Liver (tissue), 3 donors: Measurements from ENCODE around the gene PDXDC1.
"Not testable (repeated sequence)": the region's sequence is repeated elsewhere in the genome, so short reads cannot be mapped to it uniquely, and the experiment has no call there.

Source experiments
- ATF3 ChIP-seq: IDR thresholded peaks from 2 replicates; pipeline ENCODE4 v1.6.1; 2016; ENCODE audit warnings: antibody characterized with exemption
- CTCF ChIP-seq: fragments of 150-350 bp; IDR thresholded peaks from 2 replicates; pipeline ENCODE4 v1.5.1; 2017; ENCODE audit warnings: improper control_type of control experiment, low read depth, low read length; ENCODE audit not compliant: missing input control
- EGR1 ChIP-seq, 2 donors: IDR thresholded peaks; 2 replicates each; pipeline ENCODE4 v1.6.1; 2016 to 2018; ENCODE audit warnings: antibody characterized with exemption in 2 of 2, low read depth in 2 of 2
- GABPA ChIP-seq, 2 donors: IDR thresholded peaks in 1 of 2; conservative IDR thresholded peaks in 1 of 2; 2 replicates each; pipeline ENCODE4 v1.6.1; 2016; ENCODE audit warnings: antibody characterized with exemption in 2 of 2, mild to moderate bottlenecking in 1 of 2, moderate library complexity in 1 of 2
- HNF4A ChIP-seq, 2 donors: conservative IDR thresholded peaks; 2 replicates each; pipeline ENCODE4 v1.6.1; 2016; ENCODE audit warnings: antibody characterized with exemption in 2 of 2, mild to moderate bottlenecking in 2 of 2
- JUND ChIP-seq, 2 donors: IDR thresholded peaks; 2 replicates each; pipeline ENCODE4 v1.6.1; 2016; ENCODE audit warnings: antibody characterized with exemption in 2 of 2
- RAD21 ChIP-seq, 2 donors: IDR thresholded peaks; 2 replicates each; pipeline ENCODE4 v1.6.1; 2016; ENCODE audit warnings: antibody characterized with exemption in 2 of 2, mild to moderate bottlenecking in 2 of 2
- REST ChIP-seq: IDR thresholded peaks from 2 replicates; pipeline ENCODE4 v1.6.1; 2016; ENCODE audit warnings: antibody characterized with exemption, mild to moderate bottlenecking
- RXRA ChIP-seq, 2 donors: IDR thresholded peaks; 2 replicates each; pipeline ENCODE4 v1.6.1; 2017 to 2018; ENCODE audit warnings: antibody characterized with exemption in 2 of 2, mild to moderate bottlenecking in 1 of 2
- SP1 ChIP-seq: IDR thresholded peaks from 2 replicates; pipeline ENCODE4 v1.6.1; 2018; ENCODE audit warnings: antibody characterized with exemption, mild to moderate bottlenecking
- TAF1 ChIP-seq: conservative IDR thresholded peaks from 2 replicates; pipeline ENCODE4 v1.6.1; 2016; ENCODE audit warnings: antibody characterized with exemption, mild to moderate bottlenecking
- YY1 ChIP-seq: IDR thresholded peaks from 2 replicates; pipeline ENCODE4 v1.6.1; 2016; ENCODE audit warnings: antibody characterized with exemption, mild to moderate bottlenecking
- ZBTB33 ChIP-seq: IDR thresholded peaks from 2 replicates; pipeline ENCODE4 v1.6.1; 2016; ENCODE audit warnings: antibody characterized with exemption
- donor health status: healthy.
- donor health status: healthy.

GRCh38 chr16:15071916-15072769 lies 97.3 kb downstream of the PDXDC1 start:
- TF ChIP-seq CTCF (peak; percentile 23), RAD21 (IDR thresholded peaks at IDR 0.05) (peak; percentile 41 to 64), RXRA (IDR thresholded peaks at IDR 0.05) (peak in 1 of 2 donors; percentile 35)
- TF ChIP-seq REST; GABPA (IDR thresholded peaks at IDR 0.05 in 1 of 2, conservative IDR thresholded peaks at IDR 0.05 in 1 of 2); ZBTB33; YY1; EGR1 (IDR thresholded peaks at IDR 0.05; ENCODE audit: low read depth in 2 of 2); TAF1; ATF3; JUND (IDR thresholded peaks at IDR 0.05); SP1; HNF4A (conservative IDR thresholded peaks at IDR 0.05): not testable (repeated sequence)
